Karpas-422 (cell line): ENCODE data around the gene GALNS. TPM values are rescaled to one million over a fixed set of nuclear protein-coding genes. Genes with fewer than 3 reads are reported as not detected.

Experiments used
- DNase-seq: peaks from one replicate; pipeline ENCODE4 v3.0.0-alpha.2; 2015
- H2AFZ ChIP-seq: fragments of 200-600 bp; sonication (generic); 2 replicates; pipeline ENCODE4 v1.6.1; 2014; ENCODE audit warnings: antibody characterized with exemption, low read length, mixed read lengths
- H3K27ac ChIP-seq: fragments of 200-600 bp; sonication (generic); 2 replicates; pipeline ENCODE4 v1.5.1; 2014; ENCODE audit warnings: mild to moderate bottlenecking, low read length, moderate library complexity
- H3K27me3 ChIP-seq: fragments of 200-600 bp; sonication (generic); 2 replicates; pipeline ENCODE4 v1.6.1; 2014; ENCODE audit warnings: low read length, mixed read lengths
- H3K36me3 ChIP-seq: fragments of 200-600 bp; sonication (generic); 2 replicates; pipeline ENCODE4 v1.6.1; 2014; ENCODE audit warnings: low read length, mixed read lengths; ENCODE audit not compliant: insufficient read depth
- H3K4me1 ChIP-seq: fragments of 200-600 bp; sonication (generic); 2 replicates; pipeline ENCODE4 v1.6.1; 2014; ENCODE audit warnings: mild to moderate bottlenecking, low read length, mixed read lengths
- H3K4me2 ChIP-seq: fragments of 200-600 bp; sonication (generic); 2 replicates; pipeline ENCODE4 v1.6.1; 2014; ENCODE audit warnings: low read length, low read depth, mild to moderate bottlenecking; ENCODE audit not compliant: poor library complexity, severe bottlenecking
- H3K4me3 ChIP-seq: fragments of 200-600 bp; sonication (generic); 2 replicates; pipeline ENCODE4 v1.5.1; 2014; ENCODE audit warnings: mild to moderate bottlenecking, antibody characterized with exemption, low read length, mixed read lengths
- H3K79me2 ChIP-seq: fragments of 200-600 bp; sonication (generic); 2 replicates; pipeline ENCODE4 v1.6.1; 2014; ENCODE audit warnings: mild to moderate bottlenecking, low read length, mixed read lengths
- H3K9ac ChIP-seq: fragments of 200-600 bp; sonication (generic); 2 replicates; pipeline ENCODE4 v1.6.0; 2014; ENCODE audit warnings: low read length
- H3K9me2 ChIP-seq: fragments of 200-600 bp; sonication (generic), shearing (Covaris generic); replicated peaks from 2 replicates; pipeline ENCODE4 v1.6.0; 2014; ENCODE audit warnings: mild to moderate bottlenecking, low read length, moderate library complexity; ENCODE audit not compliant: insufficient read depth
- H3K9me3 ChIP-seq: fragments of 300-700, 200-600 bp; sonication (generic); 2 replicates; pipeline ENCODE4 v1.6.1; 2014; ENCODE audit warnings: low read length, mixed read lengths
- H4K20me1 ChIP-seq: fragments of 200-600 bp; sonication (generic); 2 replicates; pipeline ENCODE4 v1.6.1; 2014; ENCODE audit warnings: mild to moderate bottlenecking, antibody characterized with exemption, low read length, low read depth; ENCODE audit not compliant: insufficient read depth
- total RNA-seq: library from RNA; depleted of rRNA; stranded (reverse); fragments of >200 nt; shearing (Covaris generic); gene quantifications from 2 replicates; pipeline ENCODE4 v1.2.3, GENCODE V29; 2014; ENCODE audit warnings: low replicate concordance

Gene GALNS
- total RNA-seq, 1 experiment from 2014 or later: 26.8 TPM

- no peaks in the 10 kb centered on the region for H4K20me1 ChIP-seq
- H3K9ac ChIP-seq: no peak overlapping the region
- no peak overlapping the region for H3K27ac ChIP-seq
- H2AFZ ChIP-seq: no peak overlapping the region
- H3K36me3 ChIP-seq: no peaks in the 10 kb centered on the region
- no peak overlapping the region for H3K4me3 ChIP-seq
- H3K9me3 ChIP-seq: no peaks in the 10 kb centered on the region
- H3K79me2 ChIP-seq: no peaks in the 10 kb centered on the region
- no peaks in the 10 kb centered on the region for H3K9me2 ChIP-seq
- DNase-seq: no peak
- H3K4me1 ChIP-seq: peaks cover 3% of the 10 kb centered on the region
- no peak overlapping the region for H3K4me2 ChIP-seq
- H3K27me3 ChIP-seq: no peaks in the 10 kb centered on the region
Measured at GRCh38 chr16:88780142-88781062, 76.3 kb downstream of the GALNS start.

GRCh38 chr16:88779406-88780141 lies 77.2 kb downstream of the GALNS start:
- no peaks in the 10 kb centered on the region for H3K36me3 ChIP-seq
- no peak overlapping the region for H3K27ac ChIP-seq
- H2AFZ ChIP-seq: no peak overlapping the region
- no peak overlapping the region for H3K4me2 ChIP-seq
- no peak overlapping the region for H3K4me3 ChIP-seq
- no peaks in the 10 kb centered on the region for H3K27me3 ChIP-seq
- H3K4me1 ChIP-seq: no peaks in the 10 kb centered on the region
- no peak for DNase-seq
- H3K9me3 ChIP-seq: no peaks in the 10 kb centered on the region
- H4K20me1 ChIP-seq: no peaks in the 10 kb centered on the region
- no peaks in the 10 kb centered on the region for H3K9me2 ChIP-seq
- no peak overlapping the region for H3K9ac ChIP-seq
- H3K79me2 ChIP-seq: no peaks in the 10 kb centered on the region

GRCh38 chr16:88778541-88779065 lies 78.1 kb downstream of the GALNS start:
- H4K20me1 ChIP-seq: no peaks in the 10 kb centered on the region
- no peak overlapping the region for H3K9ac ChIP-seq
- no peaks in the 10 kb centered on the region for H3K36me3 ChIP-seq
- H3K4me2 ChIP-seq: no peak overlapping the region
- H3K9me2 ChIP-seq: no peaks in the 10 kb centered on the region
- no peak overlapping the region for H2AFZ ChIP-seq
- no peaks in the 10 kb centered on the region for H3K27me3 ChIP-seq
- H3K79me2 ChIP-seq: no peaks in the 10 kb centered on the region
- no peak for DNase-seq
- H3K4me1 ChIP-seq: no peaks in the 10 kb centered on the region
- H3K4me3 ChIP-seq: no peak overlapping the region
- H3K27ac ChIP-seq: no peak overlapping the region
- H3K9me3 ChIP-seq: no peaks in the 10 kb centered on the region

GRCh38 chr16:88778271-88778525 lies 78.5 kb downstream of the GALNS start:
- H3K9me2 ChIP-seq: no peaks in the 10 kb centered on the region
- H2AFZ ChIP-seq: no peak overlapping the region
- no peak overlapping the region for H3K4me3 ChIP-seq
- no peaks in the 10 kb centered on the region for H3K4me1 ChIP-seq
- H4K20me1 ChIP-seq: no peaks in the 10 kb centered on the region
- H3K36me3 ChIP-seq: no peaks in the 10 kb centered on the region
- H3K27me3 ChIP-seq: no peaks in the 10 kb centered on the region
- no peak overlapping the region for H3K9ac ChIP-seq
- H3K79me2 ChIP-seq: no peaks in the 10 kb centered on the region
- H3K4me2 ChIP-seq: no peak overlapping the region
- DNase-seq: no peak
- no peak overlapping the region for H3K27ac ChIP-seq
- H3K9me3 ChIP-seq: no peaks in the 10 kb centered on the region

- Histone ChIP-seq H3K36me3 (no peaks in the 10 kb centered on the region), H3K27ac (no peak overlapping the region), H4K20me1 (no peaks in the 10 kb centered on the region), H3K4me1 (no peaks in the 10 kb centered on the region), H3K9me3 (no peaks in the 10 kb centered on the region), H3K4me2 (no peak overlapping the region), H3K9me2 (no peaks in the 10 kb centered on the region), H3K27me3 (no peaks in the 10 kb centered on the region), H3K79me2 (no peaks in the 10 kb centered on the region), H3K9ac (no peak overlapping the region), H2AFZ (no peak overlapping the region), H3K4me3 (no peak overlapping the region)
- no peak for DNase-seq
Measured at GRCh38 chr16:88777471-88778270, 79.1 kb downstream of the GALNS start.

GRCh38 chr16:88775825-88776224 lies 80.9 kb downstream of the GALNS start:
- no peaks in the 10 kb centered on the region for H4K20me1 ChIP-seq
- H3K4me3 ChIP-seq: no peak overlapping the region
- peaks cover 3% of the 10 kb centered on the region for H3K4me1 ChIP-seq
- no peaks in the 10 kb centered on the region for H3K79me2 ChIP-seq
- H3K27ac ChIP-seq: no peak overlapping the region
- no peak for DNase-seq
- H3K27me3 ChIP-seq: no peaks in the 10 kb centered on the region
- H3K9ac ChIP-seq: no peak overlapping the region
- no peaks in the 10 kb centered on the region for H3K36me3 ChIP-seq
- no peaks in the 10 kb centered on the region for H3K9me3 ChIP-seq
- no peaks in the 10 kb centered on the region for H3K9me2 ChIP-seq
- no peak overlapping the region for H2AFZ ChIP-seq
- H3K4me2 ChIP-seq: no peak overlapping the region

GRCh38 chr16:88774544-88775393 lies 82.0 kb downstream of the GALNS start:
- Histone ChIP-seq H3K9me2 (no peaks in the 10 kb centered on the region), H3K4me1 (peaks cover 10% of the 10 kb centered on the region), H3K79me2 (no peaks in the 10 kb centered on the region), H4K20me1 (0 out of 2 replicates have a peak, but pooled peaks cover 5% of the 10 kb centered on the region), H3K9ac (no peak overlapping the region), H3K27me3 (no peaks in the 10 kb centered on the region), H3K27ac (no peak overlapping the region), H2AFZ (no peak overlapping the region), H3K4me3 (no peak overlapping the region), H3K4me2 (no peak overlapping the region), H3K36me3 (no peaks in the 10 kb centered on the region), H3K9me3 (no peaks in the 10 kb centered on the region)
- no peak for DNase-seq
